Central memory CD4-positive, alpha-beta T cell (primary cell): Measurements from ENCODE around the gene SYNC.

Experiments used
- DNase-seq: peaks from one replicate; pipeline ENCODE4 v3.0.0; 2022
- total RNA-seq, 3 experiments: gene quantifications; one replicate each; lab custom pipeline; 2026; lab: John Stamatoyannopoulos, UW

Gene SYNC
- total RNA-seq: 0 to 0.07 (median 0) reads per million in 3 experiments

DNA sequence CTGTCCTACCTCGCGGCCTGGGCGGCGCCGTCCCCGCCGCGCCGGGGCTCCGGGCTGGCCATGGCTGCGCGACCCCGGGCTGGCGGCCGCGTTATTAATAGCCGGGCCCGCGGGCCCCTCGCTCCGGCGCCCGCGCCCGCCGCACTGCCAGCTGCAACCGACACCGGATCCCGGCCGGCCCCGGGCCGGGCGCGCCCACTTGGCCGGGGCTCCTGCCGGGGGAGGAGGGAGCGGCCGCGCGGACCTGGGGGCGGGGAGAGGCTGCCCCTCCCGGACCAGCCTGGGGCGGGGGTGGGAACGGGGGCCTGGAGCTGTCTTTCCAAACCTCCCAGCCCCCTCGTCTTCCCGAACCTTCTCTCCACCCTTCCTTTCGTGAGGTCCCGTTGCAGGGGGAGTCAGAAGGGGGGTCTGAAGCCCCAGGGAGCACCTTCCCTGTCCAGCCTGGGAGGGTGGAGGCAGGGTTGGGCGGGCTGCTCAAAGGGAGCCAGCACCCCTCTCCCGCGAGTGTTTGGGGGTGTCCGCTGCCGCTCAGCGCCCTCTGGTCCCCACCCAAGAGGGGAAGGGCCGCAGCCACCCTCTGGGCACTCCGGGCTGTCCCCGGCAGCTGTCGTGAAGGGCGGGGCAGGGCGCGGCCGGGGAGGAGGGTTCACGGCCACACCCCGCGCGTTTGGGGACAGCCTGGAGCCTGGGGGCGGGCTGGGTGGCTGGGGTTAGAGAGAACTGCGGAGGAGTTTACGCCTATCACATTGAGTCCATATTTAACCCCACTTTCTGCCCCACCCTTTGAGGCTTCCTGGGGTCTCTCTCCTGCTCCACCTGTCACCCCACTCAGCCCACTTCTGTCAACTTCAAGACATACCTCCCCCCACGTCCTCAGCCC is at the start of gene SYNC:
Gene SYNC (minus strand): TSS at position 172 of the 880 bp plus-strand sequence. CDS start 110 bp downstream, at position 62.
- DNase-seq: no peak

- no peak for DNase-seq
Observed at GRCh38 chr1:32749771-32750170, 47.2 kb upstream of the SYNC start.

- DNase-seq: no peak
Observed at GRCh38 chr1:32749332-32749731, 46.8 kb upstream of the SYNC start.

- DNase-seq: no peak
Observed at GRCh38 chr1:32748926-32749325, 46.4 kb upstream of the SYNC start.

- DNase-seq: no peak
Observed at GRCh38 chr1:32748348-32748747, 45.8 kb upstream of the SYNC start.

DNA sequence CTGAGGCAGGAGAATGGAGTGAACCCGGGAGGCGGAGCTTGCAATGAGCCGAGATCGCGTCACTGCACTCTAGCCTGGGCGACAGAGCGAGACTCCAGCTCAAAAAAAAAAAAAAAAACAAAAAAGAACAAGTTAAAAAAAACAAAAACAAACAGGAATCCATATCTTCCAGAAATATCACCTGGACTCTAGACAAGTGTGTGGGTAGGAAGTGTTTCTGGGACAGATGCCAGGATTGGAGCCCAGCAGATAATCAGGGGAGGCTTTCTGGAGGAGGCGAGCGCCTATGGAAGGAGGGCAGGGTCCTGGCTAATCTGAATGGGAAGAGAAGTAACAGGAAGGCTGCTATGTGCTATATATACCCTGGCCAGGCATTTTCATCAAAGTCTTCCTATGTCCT is 43.6 kb upstream of the SYNC start:
- no peak for DNase-seq

DNA sequence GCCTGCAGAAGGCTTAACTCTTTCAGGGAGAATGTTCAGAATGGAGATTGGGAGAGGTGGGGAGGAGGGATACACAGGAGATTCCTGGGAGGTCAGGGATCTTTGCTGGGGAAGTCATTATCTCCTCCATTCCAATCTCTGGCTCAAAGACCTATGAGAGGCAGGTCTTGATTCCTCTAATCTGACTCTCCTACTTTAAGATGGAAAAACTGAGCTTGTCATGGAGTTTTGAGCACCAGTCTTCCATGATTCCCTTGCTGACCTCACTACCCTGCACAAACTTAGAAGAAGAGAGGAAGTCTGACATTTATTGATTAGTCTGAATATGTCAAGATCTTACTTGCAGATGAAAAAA is 41.5 kb upstream of the SYNC start:
- no peak for DNase-seq

DNA sequence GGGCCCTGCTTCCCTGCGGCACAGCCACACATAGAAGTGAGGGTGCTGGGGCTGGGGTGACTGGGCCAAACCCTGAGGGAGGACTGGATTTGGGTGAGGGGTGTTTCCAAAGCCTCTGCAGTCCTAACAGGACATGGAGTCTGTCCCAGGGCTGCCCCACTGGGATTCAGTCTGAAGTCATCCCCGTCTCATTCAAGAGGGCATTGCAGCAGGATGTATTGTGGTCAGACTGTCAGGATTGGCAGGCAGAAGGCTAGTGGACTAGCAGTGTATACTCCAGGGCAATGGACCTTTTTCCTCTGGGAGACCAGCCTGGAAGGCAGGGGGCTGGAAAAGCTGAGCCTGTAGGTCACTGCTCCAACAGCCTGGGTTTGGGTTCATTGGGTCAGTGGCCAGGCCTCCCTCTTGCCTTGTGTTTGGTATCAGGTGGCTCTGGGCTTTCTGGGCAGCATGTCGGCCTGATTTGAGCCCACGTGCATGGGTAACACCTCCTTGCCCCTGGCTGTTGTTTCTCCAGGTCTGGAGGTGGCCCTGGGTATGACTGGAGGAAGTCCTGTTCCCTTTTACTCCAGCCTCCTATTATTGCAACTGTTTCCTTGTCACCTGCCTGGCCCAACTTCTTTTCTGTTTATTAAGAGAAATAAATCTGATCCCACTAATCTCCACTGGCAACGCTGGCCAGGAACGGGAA is 41.0 kb upstream of the SYNC start:
- no peak for DNase-seq

- DNase-seq: no peak
Observed at GRCh38 chr1:32742956-32743355, 40.4 kb upstream of the SYNC start.

DNA sequence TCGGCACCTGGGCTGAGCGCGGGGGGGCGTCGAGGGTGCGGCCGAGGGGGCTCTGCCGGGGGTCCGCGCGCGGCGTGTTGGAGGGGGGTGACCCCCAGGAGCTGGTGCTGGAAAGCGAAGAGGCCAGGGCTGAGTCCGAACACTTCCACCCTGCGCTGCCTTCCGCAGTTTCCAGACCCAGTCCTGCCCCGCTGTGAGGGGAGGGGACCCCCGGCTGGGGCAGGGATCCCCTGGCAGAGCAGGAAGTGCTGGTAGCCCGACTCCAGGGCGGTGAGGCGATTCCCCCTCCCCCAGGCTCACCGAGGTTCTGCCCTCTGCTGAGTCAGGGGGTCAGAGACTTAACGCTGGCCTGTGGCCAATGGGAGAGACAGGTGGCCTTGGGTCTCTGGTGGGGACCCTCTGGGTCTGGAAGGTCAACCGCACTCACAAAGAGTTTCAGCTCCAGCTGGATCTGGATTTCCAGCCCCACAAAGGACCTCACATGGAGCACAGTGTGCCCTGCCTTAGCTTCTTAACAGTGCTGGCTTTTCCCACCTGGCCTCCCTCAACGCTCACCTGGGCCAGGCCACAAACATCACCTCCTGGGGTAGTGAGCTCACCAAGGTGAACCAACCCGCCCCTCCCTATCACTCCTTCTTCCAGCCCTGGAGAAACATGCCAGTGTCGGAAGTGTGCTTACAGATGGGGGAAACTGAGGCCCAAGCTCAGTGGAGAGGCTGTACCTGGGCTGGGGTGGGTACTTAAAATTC is 39.8 kb upstream of the SYNC start:
- no peak for DNase-seq

DNA sequence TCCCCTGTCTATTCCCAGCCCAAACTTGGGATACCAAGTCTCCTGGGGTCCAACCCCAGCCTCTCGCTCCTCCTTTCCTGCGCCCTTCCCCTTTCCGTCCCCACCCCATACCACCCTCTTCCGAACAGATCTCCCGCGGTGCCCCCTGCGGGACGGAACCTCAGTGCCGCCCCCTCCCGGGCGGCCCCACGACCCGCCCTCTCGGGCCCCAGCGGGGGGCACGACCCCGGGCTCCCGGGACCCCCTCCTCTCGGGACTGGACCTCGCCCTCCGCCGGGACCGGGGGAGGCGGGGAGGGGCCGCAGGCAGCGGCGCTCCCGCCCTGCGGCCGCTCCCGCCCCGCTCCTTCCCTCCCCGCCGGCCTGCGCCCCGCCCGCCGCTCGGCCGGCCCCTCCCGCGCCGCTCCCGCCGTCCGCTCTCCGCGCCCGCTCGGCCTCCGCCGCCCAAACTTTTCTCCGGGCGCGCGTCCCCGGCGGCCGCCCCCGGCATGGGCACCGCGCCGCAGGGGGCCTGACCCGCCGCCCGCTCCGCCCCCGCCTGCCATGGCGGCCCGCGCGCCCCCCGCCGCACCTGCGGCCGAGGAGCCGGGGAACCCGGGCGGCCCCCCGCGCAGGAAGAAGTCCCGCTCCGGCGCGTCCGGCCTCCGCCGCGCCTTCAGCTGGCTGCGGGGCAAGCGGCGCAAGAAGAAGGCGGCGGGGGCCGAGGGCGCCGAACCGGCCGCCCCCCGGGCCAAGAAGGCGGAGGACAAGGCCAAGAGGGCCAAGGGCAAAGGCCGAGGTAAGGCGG is 39.0 kb upstream of the SYNC start:
- DNase-seq: no peak

DNA sequence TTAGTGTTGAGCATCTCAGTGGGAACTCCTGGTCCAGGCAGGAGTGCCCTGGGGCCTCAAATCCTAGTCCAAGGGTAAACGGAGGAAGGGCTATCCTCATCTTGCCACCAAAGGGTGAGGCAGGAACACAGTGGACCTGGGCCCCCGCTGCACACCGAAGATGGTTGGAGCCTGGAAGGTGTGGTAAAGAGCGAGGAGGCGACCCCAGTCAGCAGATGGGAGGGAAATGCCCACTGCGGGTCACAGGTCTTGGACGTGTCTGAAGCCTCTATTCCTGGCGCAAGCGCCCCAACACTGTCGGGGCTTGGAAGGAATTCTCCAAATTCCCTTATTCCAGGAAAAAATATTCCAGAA is 38.5 kb upstream of the SYNC start:
- DNase-seq: no peak

DNA sequence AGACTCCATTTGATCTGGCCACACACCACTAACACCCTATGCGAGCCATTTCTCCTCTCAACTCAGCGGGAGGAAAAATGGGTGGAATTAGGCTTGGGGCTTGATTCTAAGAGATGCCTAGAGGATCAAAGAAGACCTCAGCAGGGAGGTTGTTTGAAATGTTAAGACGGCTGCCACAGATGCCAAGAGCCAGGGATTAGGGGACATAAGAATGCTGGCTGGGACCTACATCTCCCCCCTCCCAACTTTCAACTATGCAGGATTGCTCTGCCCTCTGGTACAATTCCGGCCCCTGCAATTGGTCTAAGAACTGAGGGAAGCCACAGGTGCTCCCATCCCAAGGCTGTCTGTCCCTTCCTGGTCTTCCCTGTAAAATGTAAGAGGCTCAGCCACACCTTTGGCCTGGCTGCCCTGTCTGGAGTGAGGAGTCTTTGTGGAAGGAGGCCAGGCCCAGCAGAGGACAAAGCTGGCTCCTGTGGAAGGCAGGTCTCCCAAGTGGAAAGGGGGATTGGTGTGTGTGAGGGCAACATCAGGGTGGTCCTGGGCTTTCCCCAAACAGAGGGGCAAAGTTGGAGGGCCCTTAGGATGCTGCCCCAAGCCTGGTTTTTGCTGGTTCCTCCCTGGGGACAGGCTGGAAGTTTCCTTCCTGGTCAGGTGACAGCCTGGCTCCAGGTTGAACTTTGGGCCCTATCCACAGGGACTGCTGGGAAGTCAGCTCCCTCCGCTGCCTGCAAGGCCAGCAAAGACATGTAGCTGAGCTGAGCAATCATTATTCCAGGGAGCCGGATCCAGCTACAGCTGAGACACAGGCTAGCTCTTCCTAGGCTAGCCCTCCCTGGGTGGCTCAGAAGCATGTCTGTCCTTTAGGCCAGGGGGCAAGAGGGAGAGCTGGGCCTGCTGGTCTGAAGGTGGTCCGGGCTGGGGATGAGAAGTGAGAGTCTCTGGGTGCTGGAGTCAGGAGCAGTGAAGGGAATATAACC is 34.5 kb upstream of the SYNC start:
- DNase-seq: no peak

DNA sequence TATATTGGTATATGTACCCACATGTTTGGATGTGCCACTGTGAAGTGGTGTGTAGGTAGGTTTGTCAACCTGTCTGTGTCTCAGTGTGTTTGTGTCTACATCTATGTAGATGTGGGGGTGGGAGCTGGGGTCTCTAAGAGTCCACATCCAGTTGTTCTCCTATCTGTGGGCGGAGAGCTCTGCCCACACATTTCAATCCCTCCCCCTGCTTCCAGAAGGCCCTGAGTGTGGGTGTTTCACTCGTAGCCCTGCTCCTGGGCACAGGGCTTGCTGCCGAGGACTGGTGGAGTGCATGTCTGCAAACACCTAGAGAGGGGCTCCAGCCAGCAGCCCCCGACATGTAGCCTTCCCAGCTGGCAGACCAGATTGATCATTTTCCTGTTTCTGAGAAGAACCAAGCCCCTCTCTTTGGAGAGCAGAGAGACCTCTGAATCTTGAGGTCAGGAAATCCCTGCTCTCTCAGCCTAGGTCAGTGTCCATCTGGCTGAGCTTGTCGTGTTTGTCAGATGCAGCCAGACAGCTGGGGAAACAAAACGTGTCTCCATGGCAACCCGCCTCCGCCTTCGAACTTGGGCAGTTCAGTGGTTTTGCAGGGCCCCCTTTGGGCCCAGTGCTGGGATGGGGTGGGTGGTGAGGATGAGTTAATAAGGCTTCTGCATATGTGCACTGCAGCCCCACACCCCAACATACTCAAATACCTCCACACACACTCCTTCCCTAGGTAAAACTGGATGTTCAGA is 31.2 kb upstream of the SYNC start:
- DNase-seq: no peak

DNA sequence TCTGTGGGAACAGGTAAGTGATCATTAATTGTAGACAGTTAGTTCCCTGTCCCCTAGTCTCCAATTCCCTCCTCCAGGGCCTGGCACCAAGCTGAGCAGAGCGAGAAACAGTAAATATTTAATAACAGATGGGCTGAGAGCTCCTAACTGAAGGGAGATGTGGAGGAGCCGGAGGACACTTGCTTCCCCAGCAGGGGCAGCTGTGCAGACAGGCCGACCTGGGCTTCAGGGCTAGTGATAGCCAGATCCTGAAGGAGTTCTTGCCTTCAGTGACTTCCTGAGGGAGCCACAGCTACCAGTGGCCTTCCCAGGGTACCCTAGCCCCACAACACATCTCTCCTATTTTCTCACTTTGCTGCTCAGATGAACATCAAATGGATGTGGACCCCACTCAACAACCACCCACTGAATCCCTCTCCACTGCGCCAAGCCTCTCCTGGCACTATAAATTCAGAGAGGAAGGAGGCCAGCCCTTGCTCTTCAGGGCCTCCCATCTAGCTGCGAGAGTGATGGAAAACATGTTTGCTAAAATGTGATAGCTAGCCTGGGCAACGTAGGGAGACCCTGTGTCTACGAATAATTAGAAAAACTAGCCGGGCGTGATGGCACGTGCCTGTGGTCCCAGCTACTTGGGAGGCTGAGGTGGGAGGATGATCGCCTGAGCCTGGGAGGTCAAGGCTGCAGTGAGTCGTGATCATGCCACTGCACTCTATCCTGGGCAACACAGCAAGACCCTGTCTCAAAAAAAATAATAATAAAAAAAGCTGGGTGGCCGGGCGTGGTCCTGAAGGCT is 26.9 kb upstream of the SYNC start:
- DNase-seq: no peak

- DNase-seq: no peak
Observed at GRCh38 chr1:32728413-32729077, 26.0 kb upstream of the SYNC start.

DNA sequence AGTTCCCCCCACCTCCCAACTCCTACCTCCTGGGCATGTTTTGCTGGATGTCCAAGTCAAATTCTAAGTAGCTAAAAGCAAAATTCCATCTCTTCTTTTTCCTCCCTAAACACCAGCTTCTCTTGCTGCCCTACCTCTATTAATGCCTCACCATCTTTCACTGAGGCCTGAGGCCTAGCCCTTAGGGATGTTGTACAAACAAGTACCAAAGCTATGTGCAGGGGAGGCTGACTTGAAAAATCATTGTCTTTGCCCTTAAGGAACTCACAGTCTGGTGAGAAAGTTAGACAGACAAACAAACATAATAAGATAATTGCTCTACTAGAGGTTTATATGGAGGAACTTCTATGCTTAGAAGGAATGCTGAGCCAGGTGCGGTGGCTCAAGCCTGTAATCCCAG is 25.3 kb upstream of the SYNC start:
- DNase-seq: no peak

DNA sequence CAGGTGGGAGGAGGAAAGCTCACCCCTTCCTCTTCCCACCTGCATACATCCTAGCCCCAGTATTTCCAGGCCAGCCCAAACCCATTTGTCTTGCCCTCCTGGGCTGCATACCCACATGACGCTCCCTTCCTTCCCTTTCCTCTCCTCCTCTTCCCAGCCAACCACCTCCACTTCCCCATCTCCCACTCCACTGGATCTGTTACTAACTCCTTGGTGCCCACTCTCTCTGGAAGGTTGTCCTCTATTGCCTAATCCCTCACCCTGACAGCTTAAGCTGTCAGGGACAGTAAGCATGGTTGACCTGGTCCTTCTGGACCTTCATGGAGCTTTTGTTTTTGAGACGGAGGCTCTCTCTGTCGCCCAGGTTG is 23.0 kb upstream of the SYNC start:
- DNase-seq: no peak
